ENCODE results near the gene DNAJC5. TPM values are rescaled to one million over a fixed set of nuclear protein-coding genes. Genes with fewer than 3 reads are reported as not detected.

DNAJC5 gene
- total RNA-seq, 1 donor from 2014 or later = 53.8 TPM

- intact Hi-C loops (cut with micrococcal nuclease) = loop anchor here (5.0 to 10.0 kb wide), 3 partner anchors 320 to 540 kb away; partner anchors contain the start of genes PTK6, RTEL1 and STMN3
Observed at GRCh38 chr20:63974402-63975200, 79.7 kb downstream of the DNAJC5 start.

GRCh38 chr20:63976511-63976910 is 81.6 kb downstream of the DNAJC5 start:
- intact Hi-C loops (cut with micrococcal nuclease) = loop anchor here (10.0 kb wide), 2 partner anchors 322 to 542 kb away; partner anchors contain the start of genes RTEL1 and STMN3

- intact Hi-C loops (cut with micrococcal nuclease) = loop anchor here (10.0 kb wide), 2 partner anchors 322 to 542 kb away; partner anchors contain the start of genes RTEL1 and STMN3
Observed at GRCh38 chr20:63976980-63977738, 82.2 kb downstream of the DNAJC5 start.

GRCh38 chr20:63977739-63978276 is 82.9 kb downstream of the DNAJC5 start:
- intact Hi-C loops (cut with micrococcal nuclease) = loop anchor here (10.0 kb wide), 2 partner anchors 323 to 543 kb away; partner anchors contain the start of genes RTEL1 and STMN3

GRCh38 chr20:63978319-63979228 is 83.6 kb downstream of the DNAJC5 start:
- intact Hi-C loops (cut with micrococcal nuclease) = loop anchor here (10.0 kb wide), 2 partner anchors 324 to 544 kb away; partner anchors contain the start of genes RTEL1 and STMN3

- intact Hi-C loops (cut with micrococcal nuclease) = loop anchor here (10.0 kb wide), 2 partner anchors 324 to 544 kb away; partner anchors contain the start of genes RTEL1 and STMN3
Observed at GRCh38 chr20:63979229-63979556, 84.3 kb downstream of the DNAJC5 start.

- intact Hi-C loops (cut with micrococcal nuclease) = loop anchor here (1.0 to 10.0 kb wide), 4 partner anchors 59 to 545 kb away; partner anchors contain the start of genes RTEL1, STMN3 and TCEA2
Observed at GRCh38 chr20:63979557-63980316, 84.8 kb downstream of the DNAJC5 start, which contains the start of gene SAMD10. TSS of gene SAMD10 (minus strand) at chr20:63979642. CDS start at chr20:63979467, 175 bp downstream.

- intact Hi-C loops (cut with micrococcal nuclease) = loop anchor here (1.0 to 2.0 kb wide), 2 partner anchors 58 to 82 kb away; partner anchors contain the start of gene TCEA2
Observed at GRCh38 chr20:63980317-63980805, 85.4 kb downstream of the DNAJC5 start.

- intact Hi-C loops (cut with micrococcal nuclease) = loop anchor here (1.0 to 2.0 kb wide), 3 partner anchors 25 to 82 kb away; partner anchors contain the start of genes TCEA2 and UCKL1
Observed at GRCh38 chr20:63980806-63981728, 86.1 kb downstream of the DNAJC5 start, which contains the start of gene PRPF6. TSS of gene PRPF6 (plus strand) at chr20:63981132. CDS start at chr20:63981246, 114 bp downstream.

- intact Hi-C loops (cut with micrococcal nuclease) = no loop called here
Observed at GRCh38 chr20:63982937-63983336, 88.0 kb downstream of the DNAJC5 start.

Other genes starting within 250 kb of the DNAJC5 start
- gene STMN3, start 241.7 kb upstream of the DNAJC5 start, total RNA-seq = 25.9 and 27.3 TPM in 2 replicates
- 49.5 and 52.4 TPM in 2 replicates for gene RTEL1, start 236.8 kb upstream of the DNAJC5 start, total RNA-seq
- not detected in 2 replicates for gene TNFRSF6B, start 198.5 kb upstream of the DNAJC5 start, total RNA-seq
- gene ARFRP1, start 187.2 kb upstream of the DNAJC5 start, total RNA-seq = 63.3 and 66.8 TPM in 2 replicates
- gene ZGPAT, start 187.1 kb upstream of the DNAJC5 start, total RNA-seq = 41.6 and 44.2 TPM in 2 replicates
- gene LIME1, start 158.5 kb upstream of the DNAJC5 start, total RNA-seq = 185 and 193 TPM in 2 replicates
- gene SLC2A4RG, start 155.3 kb upstream of the DNAJC5 start, total RNA-seq = 102 and 113 TPM in 2 replicates
- 0.16 and 0.32 TPM in 2 replicates for gene ZBTB46, start 63.9 kb upstream of the DNAJC5 start, total RNA-seq
- not detected in 2 replicates for gene ABHD16B, start 33.6 kb upstream of the DNAJC5 start, total RNA-seq
- 46.4 and 48.3 TPM in 2 replicates for gene TPD52L2, start 29.9 kb upstream of the DNAJC5 start, total RNA-seq
- 46.3 and 47.7 TPM in 2 replicates for gene UCKL1, start 61.3 kb downstream of the DNAJC5 start, total RNA-seq
- gene ZNF512B, start 74.8 kb downstream of the DNAJC5 start, total RNA-seq = 25.8 and 26.9 TPM in 2 replicates
- 21.8 TPM in 2 replicates for gene SAMD10, start 84.5 kb downstream of the DNAJC5 start, total RNA-seq
- 69.3 and 69.4 TPM in 2 replicates for gene PRPF6, start 86.0 kb downstream of the DNAJC5 start, total RNA-seq
- 4.9 and 5.3 TPM in 2 replicates for gene C20orf204, start 141.1 kb downstream of the DNAJC5 start, total RNA-seq
- 0.68 and 0.75 TPM in 2 replicates for gene SOX18, start 154.5 kb downstream of the DNAJC5 start, total RNA-seq
- 60.8 and 61.5 TPM in 2 replicates for gene TCEA2, start 168.1 kb downstream of the DNAJC5 start, total RNA-seq
- 96.3 and 97.6 TPM in 2 replicates for gene RGS19, start 184.4 kb downstream of the DNAJC5 start, total RNA-seq
- 0.70 and 0.89 TPM in 2 replicates for gene OPRL1, start 185.0 kb downstream of the DNAJC5 start, total RNA-seq
- 0.34 TPM in 1 of 2 replicates, not detected in the other for gene LKAAEAR1, start 189.3 kb downstream of the DNAJC5 start, total RNA-seq
- not detected in 2 replicates for gene NPBWR2, start 212.4 kb downstream of the DNAJC5 start, total RNA-seq

Measured in T-helper 2 cell treated with Interferon-gamma antibody and Interleukin-4, amounts not matched to agents 100 ng/mL and 5 ng/mL, for 36 hours (primary cell).